AG10803 (cell line): ENCODE results near the gene FIG4.
"Not testable (repeated sequence)": the region's sequence is repeated elsewhere in the genome, so short reads cannot be mapped to it uniquely, and the experiment has no call there.

Experiments
- DNase-seq: peaks from one replicate; pipeline ENCODE4 v3.0.0; 2010; ENCODE audit warnings: low read depth
- H3K4me3 ChIP-seq: 2 replicates; pipeline ENCODE4 v1.5.1; 2011; ENCODE audit warnings: mild to moderate bottlenecking, low read length, control low read depth
- CTCF ChIP-seq: conservative IDR thresholded peaks from 2 replicates; pipeline ENCODE4 v1.5.1; 2011; ENCODE audit warnings: mild to moderate bottlenecking, low read length, control low read depth, inconsistent platforms

FIG4 gene

GRCh38 chr6:109701774-109702173 lies 10.7 kb downstream of the FIG4 start:
- no peak for DNase-seq
- no peak for TF ChIP-seq CTCF
- H3K4me3 ChIP-seq, result no peak overlapping the region

GRCh38 chr6:109702791-109703190 lies 11.7 kb downstream of the FIG4 start:
- TF ChIP-seq CTCF, result no peak
- DNase-seq, result no peak
- no peak overlapping the region for H3K4me3 ChIP-seq

- DNase-seq, result peak; percentile 88
- H3K4me3 ChIP-seq, result no peak overlapping the region
- TF ChIP-seq CTCF, result peak; percentile 100
Observed at GRCh38 chr6:109705258-109705657, 14.2 kb downstream of the FIG4 start.

GRCh38 chr6:109706513-109706912 lies 15.4 kb downstream of the FIG4 start:
- DNase-seq, result no peak
- TF ChIP-seq CTCF, result no peak
- H3K4me3 ChIP-seq, result no peak overlapping the region

- not testable (repeated sequence) for DNase-seq, H3K4me3 ChIP-seq
Observed at GRCh38 chr6:109708099-109708498, 17.0 kb downstream of the FIG4 start.

- no peak overlapping the region for H3K4me3 ChIP-seq
- no peak for TF ChIP-seq CTCF
- DNase-seq, result no peak
Observed at GRCh38 chr6:109713097-109713496, 22.0 kb downstream of the FIG4 start.

GRCh38 chr6:109714166-109714565 lies 23.1 kb downstream of the FIG4 start:
- H3K4me3 ChIP-seq, result no peak overlapping the region
- TF ChIP-seq CTCF, result no peak
- DNase-seq, result no peak

GRCh38 chr6:109714611-109715010 lies 23.5 kb downstream of the FIG4 start:
- no peak overlapping the region for H3K4me3 ChIP-seq
- no peak for TF ChIP-seq CTCF
- no peak for DNase-seq
